ENCODE data around the gene ESR1.

DNA sequence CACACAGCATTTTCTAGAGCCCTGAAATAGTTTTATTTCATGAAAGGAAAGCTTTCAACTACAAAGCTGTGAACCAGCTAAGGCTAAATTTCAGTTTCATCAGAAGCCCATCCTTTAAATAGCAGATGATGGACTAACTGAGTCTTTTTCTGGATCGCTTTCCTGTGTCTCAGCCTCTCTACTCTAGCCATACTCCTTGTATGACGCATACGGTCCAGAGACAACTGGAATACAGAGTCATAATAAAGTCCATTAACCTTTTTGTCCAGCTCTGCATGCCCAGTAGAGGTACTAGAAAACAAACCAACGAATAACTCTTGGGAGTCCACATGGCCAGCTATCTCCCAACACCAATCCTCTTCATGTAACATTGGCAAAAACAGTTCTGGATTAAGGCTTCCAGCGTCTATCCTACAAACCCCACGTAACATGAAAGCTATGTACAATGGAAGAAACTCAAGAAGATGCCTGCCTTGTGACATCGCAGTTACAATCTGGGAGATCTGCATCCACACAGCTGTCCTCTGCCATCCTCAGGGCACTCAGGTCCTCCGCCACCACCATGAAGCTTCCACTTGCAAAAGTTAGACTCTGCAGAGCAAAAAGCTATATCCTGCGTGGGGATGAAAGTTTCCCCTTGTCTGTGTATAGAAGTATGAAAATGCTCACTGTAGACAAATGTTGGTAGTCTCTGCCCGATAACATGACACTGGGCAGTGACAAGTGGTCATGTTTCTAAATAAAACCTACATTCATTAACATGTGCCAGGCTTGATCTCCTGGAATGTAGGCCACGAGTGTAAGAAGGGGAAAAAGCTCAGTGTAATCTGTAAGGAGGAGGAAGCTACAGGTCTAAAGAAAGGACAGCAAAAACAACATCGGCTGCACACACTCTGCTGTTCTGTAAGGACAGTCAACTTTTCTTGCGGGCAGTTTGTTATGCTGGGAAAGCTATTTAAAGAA is 360.4 kb downstream of the ESR1 start:
- TF ChIP-seq, protein P1, sequence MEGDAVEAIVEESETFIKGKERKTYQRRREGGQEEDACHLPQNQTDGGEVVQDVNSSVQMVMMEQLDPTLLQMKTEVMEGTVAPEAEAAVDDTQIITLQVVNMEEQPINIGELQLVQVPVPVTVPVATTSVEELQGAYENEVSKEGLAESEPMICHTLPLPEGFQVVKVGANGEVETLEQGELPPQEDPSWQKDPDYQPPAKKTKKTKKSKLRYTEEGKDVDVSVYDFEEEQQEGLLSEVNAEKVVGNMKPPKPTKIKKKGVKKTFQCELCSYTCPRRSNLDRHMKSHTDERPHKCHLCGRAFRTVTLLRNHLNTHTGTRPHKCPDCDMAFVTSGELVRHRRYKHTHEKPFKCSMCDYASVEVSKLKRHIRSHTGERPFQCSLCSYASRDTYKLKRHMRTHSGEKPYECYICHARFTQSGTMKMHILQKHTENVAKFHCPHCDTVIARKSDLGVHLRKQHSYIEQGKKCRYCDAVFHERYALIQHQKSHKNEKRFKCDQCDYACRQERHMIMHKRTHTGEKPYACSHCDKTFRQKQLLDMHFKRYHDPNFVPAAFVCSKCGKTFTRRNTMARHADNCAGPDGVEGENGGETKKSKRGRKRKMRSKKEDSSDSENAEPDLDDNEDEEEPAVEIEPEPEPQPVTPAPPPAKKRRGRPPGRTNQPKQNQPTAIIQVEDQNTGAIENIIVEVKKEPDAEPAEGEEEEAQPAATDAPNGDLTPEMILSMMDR (conservative IDR thresholded peaks at IDR 0.05) = no peak
- no peak for TF ChIP-seq ZFX (IDR thresholded peaks at IDR 0.05)

All from C4-2B (cell line).